Left ventricle myocardium inferior (tissue), 1 donor: ENCODE data around the gene GOLGA5. TPM values are rescaled to one million over a fixed set of nuclear protein-coding genes. Genes with fewer than 3 reads are reported as not detected.

Source experiments
- DNase-seq: peaks from one replicate; pipeline ENCODE4 v3.0.0-alpha.2; 2020
- H3K27ac ChIP-seq: fragments of 200-600 bp; replicated peaks from 2 replicates; pipeline ENCODE4 v1.8.0; 2021
- H3K27me3 ChIP-seq: fragments of 200-600 bp; 2 replicates; pipeline ENCODE4 v1.8.0; 2021; ENCODE audit warnings: low read depth
- H3K36me3 ChIP-seq: fragments of 200-600 bp; 2 replicates; pipeline ENCODE4 v1.8.0; 2021
- H3K4me1 ChIP-seq: fragments of 200-600 bp; 2 replicates; pipeline ENCODE4 v1.8.0; 2021
- H3K4me3 ChIP-seq: fragments of 200-600 bp; 2 replicates; pipeline ENCODE4 v1.8.0; 2021; ENCODE audit warnings: mild to moderate bottlenecking, moderate library complexity
- H3K9me3 ChIP-seq: fragments of 200-600 bp; replicated peaks from 2 replicates; pipeline ENCODE4 v1.8.0; 2021
- intact Hi-C: fragments of 100-400 bp; cut with micrococcal nuclease; formaldehyde crosslinking; loops from one replicate; pipeline ENCODE4 v1.11.0; 2022
- total RNA-seq: library from RNA; stranded (reverse); fragmentation: NEBNext Ultra II Directional; extraction: Animal tissue kit (Norgen Biotek cat#: 25700); gene quantifications from one replicate; pipeline ENCODE4 v1.2.1, GENCODE V29; 2021
- TF ChIP-seq, protein P1 (sequence below): fragments of 200-600 bp; IDR thresholded peaks from 2 replicates; pipeline ENCODE4 v1.8.0; 2021; ENCODE audit warnings: antibody characterized with exemption, mild to moderate bottlenecking, borderline replicate concordance
- donor health status: DM: no; HTN: yes; CAD: no; lungs with severe emphysema.

The GOLGA5 gene
- total RNA-seq, 1 donor from 2014 or later: 20.3 TPM

DNA sequence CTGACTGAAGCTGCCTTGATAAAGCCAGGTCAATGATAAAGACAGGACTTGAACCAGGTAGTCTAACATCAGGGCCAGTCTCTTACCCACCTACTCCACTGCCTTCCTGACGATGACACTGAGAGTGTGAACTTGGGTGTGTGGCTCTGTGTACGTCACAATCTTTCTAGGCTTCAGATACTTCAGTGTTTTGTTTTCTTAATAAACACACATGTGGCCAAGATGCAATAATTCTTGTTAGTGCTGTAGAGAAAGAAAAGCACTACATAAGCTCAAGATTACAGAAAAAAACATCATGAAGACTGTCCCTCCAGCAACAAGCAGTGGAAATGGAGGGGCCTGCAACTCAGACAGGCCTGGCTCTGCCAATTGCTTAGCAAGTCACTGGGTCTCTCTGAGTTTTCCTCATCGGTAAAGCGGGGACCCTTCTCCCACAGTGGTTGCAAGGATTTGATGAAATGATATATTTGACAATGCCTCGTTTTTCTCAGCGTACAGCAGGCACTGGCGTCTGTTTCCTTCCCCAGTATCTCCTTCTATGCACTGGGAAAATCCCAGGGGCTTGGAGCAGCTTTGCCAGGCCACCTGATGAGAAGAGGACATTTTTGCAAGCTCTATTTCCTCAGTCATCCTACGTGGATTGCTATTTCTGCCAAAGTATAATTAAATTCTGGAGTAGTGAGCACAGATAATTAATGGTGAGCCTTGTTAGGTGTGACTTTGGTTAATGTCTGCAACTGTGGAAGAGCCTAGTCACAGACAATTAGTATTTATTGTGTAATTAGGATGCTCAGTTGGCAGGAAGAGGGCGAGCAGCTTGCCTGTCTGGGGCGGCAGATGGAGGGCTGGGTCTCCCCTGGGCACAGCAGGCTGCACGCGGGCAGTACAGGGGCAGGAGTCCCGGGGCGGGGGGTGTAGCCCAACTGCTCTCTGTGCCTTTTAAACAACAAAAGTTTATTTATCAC lies 73.1 kb downstream of the GOLGA5 start:
- no peak overlapping the region for H3K4me3 ChIP-seq

DNA sequence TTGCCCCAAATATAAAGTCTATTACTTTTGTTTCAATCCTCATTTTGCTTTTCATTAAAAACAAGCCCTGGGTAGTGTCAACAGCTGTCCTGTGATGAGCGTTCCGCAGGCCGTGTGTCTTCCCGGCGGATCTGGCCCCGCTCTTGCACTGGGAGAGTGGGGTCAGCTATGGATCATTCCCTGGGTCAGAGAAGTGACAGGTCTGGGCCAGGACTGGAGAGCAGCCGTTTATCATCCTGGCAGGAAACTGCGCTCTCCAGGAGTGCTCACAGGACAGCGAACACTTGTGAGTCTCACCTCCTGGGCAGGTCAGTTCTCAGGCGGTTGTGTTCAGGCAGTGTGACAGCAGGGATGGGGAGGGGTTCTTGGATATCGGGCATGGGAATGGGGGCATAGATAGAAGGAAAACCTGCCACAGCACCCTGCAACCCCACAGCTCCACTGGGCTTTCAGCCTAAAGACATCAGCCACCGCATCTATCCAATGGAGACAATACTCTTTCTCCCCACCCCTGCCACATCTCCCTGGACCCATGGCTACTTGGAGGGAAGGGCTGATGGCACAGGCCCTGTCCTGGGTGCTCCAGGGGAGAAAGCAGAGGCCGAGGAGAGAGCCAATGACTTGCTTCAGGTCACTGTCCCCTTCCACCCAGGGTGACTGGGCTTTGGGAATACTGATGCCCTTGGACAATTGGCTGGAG lies 81.0 kb downstream of the GOLGA5 start:
- Histone ChIP-seq H3K27ac (no peak overlapping the region), H3K4me1 (peaks cover 15% of the 10 kb centered on the region), H3K4me3 (no peak overlapping the region), H3K36me3 (no peaks in the 10 kb centered on the region), H3K27me3 (peaks cover 3% of the 10 kb centered on the region), H3K9me3 (no peaks in the 10 kb centered on the region)
- no peak for DNase-seq
- TF ChIP-seq, protein P1, sequence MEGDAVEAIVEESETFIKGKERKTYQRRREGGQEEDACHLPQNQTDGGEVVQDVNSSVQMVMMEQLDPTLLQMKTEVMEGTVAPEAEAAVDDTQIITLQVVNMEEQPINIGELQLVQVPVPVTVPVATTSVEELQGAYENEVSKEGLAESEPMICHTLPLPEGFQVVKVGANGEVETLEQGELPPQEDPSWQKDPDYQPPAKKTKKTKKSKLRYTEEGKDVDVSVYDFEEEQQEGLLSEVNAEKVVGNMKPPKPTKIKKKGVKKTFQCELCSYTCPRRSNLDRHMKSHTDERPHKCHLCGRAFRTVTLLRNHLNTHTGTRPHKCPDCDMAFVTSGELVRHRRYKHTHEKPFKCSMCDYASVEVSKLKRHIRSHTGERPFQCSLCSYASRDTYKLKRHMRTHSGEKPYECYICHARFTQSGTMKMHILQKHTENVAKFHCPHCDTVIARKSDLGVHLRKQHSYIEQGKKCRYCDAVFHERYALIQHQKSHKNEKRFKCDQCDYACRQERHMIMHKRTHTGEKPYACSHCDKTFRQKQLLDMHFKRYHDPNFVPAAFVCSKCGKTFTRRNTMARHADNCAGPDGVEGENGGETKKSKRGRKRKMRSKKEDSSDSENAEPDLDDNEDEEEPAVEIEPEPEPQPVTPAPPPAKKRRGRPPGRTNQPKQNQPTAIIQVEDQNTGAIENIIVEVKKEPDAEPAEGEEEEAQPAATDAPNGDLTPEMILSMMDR: no peak
- intact Hi-C loops: no loop called here

More for the DNA sequence above, 73.1 kb downstream of the GOLGA5 start:
- Histone ChIP-seq H3K9me3 (peaks cover 9% of the 10 kb centered on the region), H3K27me3 (peaks cover 9% of the 10 kb centered on the region), H3K36me3 (no peaks in the 10 kb centered on the region), H3K4me1 (no peaks in the 10 kb centered on the region), H3K27ac (no peak overlapping the region)
- no peak for DNase-seq
- intact Hi-C loops: no loop called here
- TF ChIP-seq, protein P1: no peak

DNA sequence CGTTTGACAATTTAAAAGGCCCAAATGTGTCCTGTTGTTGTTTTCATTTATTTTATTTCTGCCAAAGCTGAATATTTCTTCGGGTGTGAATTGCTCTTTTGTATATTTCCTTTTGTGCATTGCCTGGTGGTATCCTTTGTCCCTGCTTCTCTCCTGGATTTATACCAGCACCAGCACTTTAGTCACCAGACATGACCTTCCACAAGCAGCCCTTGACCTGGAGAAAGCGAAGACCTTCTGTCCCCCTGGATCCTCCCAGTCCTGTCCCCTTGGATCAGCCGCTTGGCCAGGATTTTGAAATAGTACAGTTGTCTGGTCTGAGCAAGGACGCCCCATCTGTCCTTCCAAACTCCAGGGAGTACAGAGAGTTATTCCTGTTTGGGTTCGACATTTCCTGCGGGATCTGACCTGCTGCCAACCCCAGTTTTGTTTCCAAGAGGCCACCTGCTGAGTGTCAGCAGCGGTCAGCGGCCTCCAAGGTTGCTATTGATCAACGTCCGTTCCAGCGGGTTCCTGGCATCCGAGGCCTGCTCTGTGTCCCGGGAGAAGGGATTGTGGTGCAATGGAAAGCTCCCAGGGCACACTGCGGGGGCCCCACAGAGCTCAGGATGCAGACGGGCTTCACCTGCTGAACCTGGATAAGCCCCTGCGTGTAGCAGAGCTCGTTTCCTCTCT lies 83.8 kb downstream of the GOLGA5 start:
- H3K36me3 ChIP-seq: no peaks in the 10 kb centered on the region
- H3K9me3 ChIP-seq: no peaks in the 10 kb centered on the region
- peaks cover 21% of the 10 kb centered on the region for H3K4me1 ChIP-seq
- peak overlapping the region; percentile 60 for H3K27ac ChIP-seq
- TF ChIP-seq, protein P1: no peak
- DNase-seq: peak; percentile 70
- H3K4me3 ChIP-seq: no peak overlapping the region
- H3K27me3 ChIP-seq: peaks cover 3% of the 10 kb centered on the region
- intact Hi-C loops: no loop called here

DNA sequence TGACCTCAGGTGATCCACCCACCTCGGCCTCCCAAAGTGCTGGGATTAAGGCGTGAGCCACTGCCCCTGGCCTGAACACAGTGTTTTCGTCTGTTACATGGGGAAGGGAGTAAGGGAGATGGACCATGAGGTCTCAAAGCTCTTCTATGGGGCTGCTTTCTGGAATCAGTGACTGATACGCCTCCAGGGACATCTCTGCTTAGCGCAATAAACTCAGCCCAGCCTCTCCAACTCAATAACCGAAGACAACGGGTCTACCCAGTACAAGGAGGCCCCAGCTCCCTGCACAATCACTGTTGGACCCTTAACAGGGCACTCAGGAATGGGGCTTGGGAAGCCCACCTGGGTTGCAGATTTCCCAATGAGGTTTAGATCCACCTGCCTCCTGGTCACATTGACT lies 86.2 kb downstream of the GOLGA5 start:
- TF ChIP-seq, protein P1: no peak
- Histone ChIP-seq H3K4me3 (no peak overlapping the region), H3K27me3 (peaks cover 18% of the 10 kb centered on the region), H3K36me3 (no peaks in the 10 kb centered on the region), H3K27ac (no peak overlapping the region), H3K9me3 (no peaks in the 10 kb centered on the region), H3K4me1 (peaks cover 21% of the 10 kb centered on the region)
- DNase-seq: no peak
- intact Hi-C loops: no loop called here

DNA sequence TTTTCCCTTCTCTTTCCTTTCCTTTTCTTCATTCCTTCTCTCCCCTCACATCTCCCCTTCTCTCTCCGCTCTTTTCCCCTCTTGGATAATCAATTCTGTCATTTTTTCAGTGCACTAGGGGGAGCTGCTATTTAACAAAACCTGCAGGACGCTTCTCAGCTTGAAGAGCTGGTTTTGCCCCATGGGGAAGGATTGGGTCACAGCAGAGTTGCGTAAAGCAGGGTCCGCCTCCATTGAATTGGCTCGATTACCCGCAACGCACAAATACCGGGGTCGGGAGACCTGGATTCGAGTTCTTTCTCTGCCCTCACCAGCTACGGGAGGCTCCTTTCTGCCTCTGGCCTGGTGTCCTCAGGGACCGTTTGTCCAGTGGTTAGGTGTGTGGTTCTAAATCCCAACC lies 86.7 kb downstream of the GOLGA5 start:
- Histone ChIP-seq H3K36me3 (no peaks in the 10 kb centered on the region), H3K27me3 (peaks cover 23% of the 10 kb centered on the region), H3K4me3 (no peak overlapping the region), H3K9me3 (no peaks in the 10 kb centered on the region), H3K27ac (no peak overlapping the region), H3K4me1 (peaks cover 21% of the 10 kb centered on the region)
- intact Hi-C loops: no loop called here
- TF ChIP-seq, protein P1: peak; percentile 49
- no peak for DNase-seq
